Endothelial cell (in vitro differentiated cells): ENCODE data around the gene RABEP2. TPM values are rescaled to one million over a fixed set of nuclear protein-coding genes. Genes with fewer than 3 reads are reported as not detected.
"Not testable (repeated sequence)": the region's sequence is repeated elsewhere in the genome, so short reads cannot be mapped to it uniquely, and the experiment has no call there.

Source experiments
- DNase-seq: peaks from one replicate; pipeline ENCODE4 v3.0.0; 2021; ENCODE audit warnings: low spot score
- H3K27ac Mint-ChIP-seq: one replicate; pipeline ENCODE4 v1.8.0; 2021; ENCODE audit warnings: mixed read lengths, inconsistent platforms; ENCODE audit not compliant: unreplicated experiment
- H3K27me3 Mint-ChIP-seq: one replicate; pipeline ENCODE4 v1.8.0; 2021; ENCODE audit warnings: mild to moderate bottlenecking, moderate library complexity, mixed read lengths, inconsistent platforms; ENCODE audit not compliant: unreplicated experiment
- H3K36me3 Mint-ChIP-seq: one replicate; pipeline ENCODE4 v1.8.0; 2021; ENCODE audit warnings: mild to moderate bottlenecking, low read depth, mixed read lengths, inconsistent platforms; ENCODE audit not compliant: unreplicated experiment
- H3K4me1 Mint-ChIP-seq: one replicate; pipeline ENCODE4 v1.8.0; 2021; ENCODE audit warnings: mild to moderate bottlenecking, mixed read lengths, inconsistent platforms; ENCODE audit not compliant: unreplicated experiment
- H3K4me3 Mint-ChIP-seq: one replicate; pipeline ENCODE4 v1.8.0; 2021; ENCODE audit warnings: mild to moderate bottlenecking, mixed read lengths, inconsistent platforms; ENCODE audit not compliant: unreplicated experiment
- H3K9me3 Mint-ChIP-seq: one replicate; pipeline ENCODE4 v1.8.0; 2021; ENCODE audit warnings: mixed read lengths, inconsistent platforms; ENCODE audit not compliant: unreplicated experiment
- CTCF ChIP-seq: fragments of 200-600 bp; sonication (generic); IDR thresholded peaks from one replicate; pipeline ENCODE4 v1.5.0; 2021; ENCODE audit warnings: antibody characterized with exemption; ENCODE audit not compliant: unreplicated experiment
- total RNA-seq: library from RNA; stranded (reverse); fragmentation: NEBNext Ultra II Directional; extraction: Animal tissue kit (Norgen Biotek cat#: 25700); gene quantifications from one replicate; pipeline ENCODE4 v1.2.1, GENCODE V29; 2021; ENCODE audit not compliant: unreplicated experiment

RABEP2 gene
- total RNA-seq, 1 donor from 2014 or later, result 16.0 TPM

GRCh38 chr16:28882551-28883160 is 42.4 kb downstream of the RABEP2 start:
- H3K27ac Mint-ChIP-seq, result no peak overlapping the region
- no peak overlapping the region for H3K4me3 Mint-ChIP-seq
- no peaks in the 10 kb centered on the region for H3K9me3 Mint-ChIP-seq

GRCh38 chr16:28881565-28881964 is 43.5 kb downstream of the RABEP2 start:
- not testable (repeated sequence) for H3K4me3 Mint-ChIP-seq, H3K9me3 Mint-ChIP-seq, DNase-seq, H3K36me3 Mint-ChIP-seq, H3K27ac Mint-ChIP-seq
- peaks cover 14% of the 10 kb centered on the region for H3K27me3 Mint-ChIP-seq
- peaks cover 19% of the 10 kb centered on the region for H3K4me1 Mint-ChIP-seq

More at GRCh38 chr16:28882551-28883160, 42.4 kb downstream of the RABEP2 start:
- Mint-ChIP-seq H3K27me3 (peaks cover 14% of the 10 kb centered on the region), H3K36me3 (peaks cover 5% of the 10 kb centered on the region), H3K4me1 (peaks cover 19% of the 10 kb centered on the region)
- TF ChIP-seq CTCF, result no peak
- no peak for DNase-seq

GRCh38 chr16:28880955-28881354 is 44.1 kb downstream of the RABEP2 start:
- no peak for TF ChIP-seq CTCF
- H3K27ac Mint-ChIP-seq, result peak overlapping the region; percentile 72
- peak overlapping the region; percentile 86 for H3K4me3 Mint-ChIP-seq
- H3K36me3 Mint-ChIP-seq, result peaks cover 5% of the 10 kb centered on the region
- no peaks in the 10 kb centered on the region for H3K9me3 Mint-ChIP-seq
- H3K4me1 Mint-ChIP-seq, result peaks cover 19% of the 10 kb centered on the region
- H3K27me3 Mint-ChIP-seq, result peaks cover 14% of the 10 kb centered on the region
- DNase-seq, result no peak

- peak overlapping the region; percentile 74 for H3K4me3 Mint-ChIP-seq
- no peak for DNase-seq
- TF ChIP-seq CTCF, result no peak
- peaks cover 19% of the 10 kb centered on the region for H3K4me1 Mint-ChIP-seq
- peaks cover 14% of the 10 kb centered on the region for H3K27me3 Mint-ChIP-seq
- H3K36me3 Mint-ChIP-seq, result peaks cover 5% of the 10 kb centered on the region
- H3K27ac Mint-ChIP-seq, result no peak overlapping the region
- no peaks in the 10 kb centered on the region for H3K9me3 Mint-ChIP-seq
These were observed 44.5 kb downstream of the RABEP2 start for GRCh38 chr16:28880589-28880915.

GRCh38 chr16:28879841-28880588 is 45.0 kb downstream of the RABEP2 start:
- Mint-ChIP-seq H3K9me3 (no peaks in the 10 kb centered on the region), H3K4me3 (peak overlapping the region; percentile 56), H3K27me3 (peaks cover 14% of the 10 kb centered on the region), H3K36me3 (peaks cover 5% of the 10 kb centered on the region), H3K4me1 (peaks cover 19% of the 10 kb centered on the region), H3K27ac (no peak overlapping the region)
- no peak for TF ChIP-seq CTCF
- DNase-seq, result peak; percentile 91
